Type B pancreatic cell (in vitro differentiated cells): ENCODE measurements around the gene PNMA6F. TPM values are rescaled to one million over a fixed set of nuclear protein-coding genes. Genes with fewer than 3 reads are reported as not detected.

Experiments
- DNase-seq: peaks from one replicate; pipeline ENCODE4 v3.0.0; 2021; ENCODE audit warnings: mixed read lengths; ENCODE audit not compliant: unreplicated experiment; ENCODE audit errors: extremely low spot score
- H3K27ac Mint-ChIP-seq: 2 replicates; pipeline ENCODE4 v1.8.0; 2021; ENCODE audit warnings: mild to moderate bottlenecking, mixed read lengths
- H3K27me3 Mint-ChIP-seq: 2 replicates; pipeline ENCODE4 v1.8.0; 2021; ENCODE audit warnings: mixed read lengths
- H3K36me3 Mint-ChIP-seq: 2 replicates; pipeline ENCODE4 v1.8.0; 2021; ENCODE audit warnings: mixed read lengths
- H3K4me1 Mint-ChIP-seq: one replicate; pipeline ENCODE4 v1.8.0; 2021; ENCODE audit warnings: mixed read lengths; ENCODE audit not compliant: unreplicated experiment
- H3K4me3 Mint-ChIP-seq: 2 replicates; pipeline ENCODE4 v1.8.0; 2021; ENCODE audit warnings: mild to moderate bottlenecking, mixed read lengths
- H3K9me3 Mint-ChIP-seq: 2 replicates; pipeline ENCODE4 v1.8.0; 2021; ENCODE audit warnings: mixed read lengths
- CTCF ChIP-seq: fragments of 200-600 bp; sonication (generic); conservative IDR thresholded peaks from 2 replicates; pipeline ENCODE4 v1.5.0; 2021; ENCODE audit warnings: antibody characterized with exemption, mild to moderate bottlenecking
- long read RNA-seq: library from polyadenylated mRNA; unstranded; transcript quantifications from one replicate; pipeline ENCODE4 v2.0.0, GENCODE V29; 2020
- total RNA-seq: library from RNA; stranded (reverse); gene quantifications from 2 replicates; pipeline ENCODE4 v1.2.1, GENCODE V29; 2021; ENCODE audit warnings: low replicate concordance

PNMA6F gene
- total RNA-seq: not detected in 2 replicates
- long read RNA-seq: 0 reads

GRCh38 chrX:153321381-153322124, at the start of gene PNMA6F:
TSS of gene PNMA6F (minus strand) at chrX:153321767. CDS start at chrX:153320674, 1,093 bp downstream.
- Mint-ChIP-seq H3K36me3 (no peaks in the 10 kb centered on the region), H3K27me3 (peaks cover 23% of the 10 kb centered on the region), H3K9me3 (no peaks in the 10 kb centered on the region), H3K4me3 (no peak within 1 kb of the TSS), H3K27ac (no peak within 1 kb of the TSS), H3K4me1 (no peaks in the 10 kb centered on the region)
- no peak for DNase-seq
- TF ChIP-seq CTCF: no peak

- Mint-ChIP-seq H3K4me3 (no peak overlapping the region), H3K27ac (no peak overlapping the region), H3K9me3 (no peaks in the 10 kb centered on the region), H3K27me3 (no peaks in the 10 kb centered on the region), H3K4me1 (no peaks in the 10 kb centered on the region), H3K36me3 (no peaks in the 10 kb centered on the region)
- no peak for TF ChIP-seq CTCF
- no peak for DNase-seq
Observed at GRCh38 chrX:153371256-153371655, 49.7 kb upstream of the PNMA6F start.

GRCh38 chrX:153370293-153371055, 48.9 kb upstream of the PNMA6F start:
- Mint-ChIP-seq H3K4me3 (no peak overlapping the region), H3K27me3 (no peaks in the 10 kb centered on the region), H3K36me3 (no peaks in the 10 kb centered on the region), H3K27ac (no peak overlapping the region), H3K4me1 (no peaks in the 10 kb centered on the region), H3K9me3 (no peaks in the 10 kb centered on the region)
- DNase-seq: no peak
- TF ChIP-seq CTCF: no peak

- Mint-ChIP-seq H3K4me1 (peaks cover 3% of the 10 kb centered on the region), H3K27me3 (peaks cover 2% of the 10 kb centered on the region), H3K4me3 (no peak overlapping the region), H3K9me3 (no peaks in the 10 kb centered on the region), H3K27ac (no peak overlapping the region), H3K36me3 (no peaks in the 10 kb centered on the region)
- TF ChIP-seq CTCF: no peak
- no peak for DNase-seq
Observed at GRCh38 chrX:153366878-153367538, 45.4 kb upstream of the PNMA6F start.

- H3K27ac Mint-ChIP-seq: no peak overlapping the region
- peaks cover 3% of the 10 kb centered on the region for H3K27me3 Mint-ChIP-seq
- no peaks in the 10 kb centered on the region for H3K36me3 Mint-ChIP-seq
- no peaks in the 10 kb centered on the region for H3K9me3 Mint-ChIP-seq
- H3K4me1 Mint-ChIP-seq: peaks cover 5% of the 10 kb centered on the region
- TF ChIP-seq CTCF: no peak
- no peak overlapping the region for H3K4me3 Mint-ChIP-seq
- no peak for DNase-seq
Observed at GRCh38 chrX:153366119-153366518, 44.6 kb upstream of the PNMA6F start.
